Adrenal gland (tissue), 5 donors: ENCODE data around the gene FARS2.

Experiments used
- POLR2A ChIP-seq, 2 donors: fragments of 450-650 bp; IDR thresholded peaks; one replicate each; pipeline ENCODE4 v1.6.1; 2017; ENCODE audit warnings: antibody characterized with exemption in 2 of 2, mild to moderate bottlenecking in 2 of 2, moderate library complexity in 1 of 2
- TF ChIP-seq, protein P1 (sequence below), 6 experiments: fragments of 450-650 bp in 4 of 6; fragments of 200-600 bp in 2 of 6; sonication (generic) in 1 of 6; IDR thresholded peaks; 1 replicate in 5 of 6; 2 replicates in 1 of 6; pipeline versions ENCODE4 v1.5.1 to v1.8.0; 2016 to 2021; ENCODE audit warnings: antibody characterized with exemption in 6 of 6, mild to moderate bottlenecking in 2 of 6, moderate library complexity in 1 of 6
- donor health status: DM: no; HTN: no; CAD: no.

DNA sequence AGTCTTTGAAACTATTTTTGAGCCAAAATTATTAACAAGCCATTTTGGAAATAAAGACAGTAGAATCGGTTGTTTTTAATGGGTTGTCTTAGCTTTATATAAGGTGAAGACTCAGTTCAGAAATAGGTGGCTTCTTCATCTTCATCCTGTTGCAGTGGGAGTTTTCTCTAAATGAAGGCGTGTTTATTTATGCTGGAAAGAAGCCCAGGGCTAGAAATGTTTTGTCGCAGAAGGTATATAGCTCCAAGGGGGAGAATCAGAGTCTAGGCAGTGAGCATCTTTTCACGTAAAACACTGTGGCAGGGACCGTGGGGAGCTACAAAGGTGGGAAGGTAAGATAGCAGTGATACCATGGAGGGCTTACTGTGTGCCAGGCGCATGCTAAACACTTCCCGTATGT lies 34.3 kb downstream of the FARS2 start:
- TF ChIP-seq, protein P1, sequence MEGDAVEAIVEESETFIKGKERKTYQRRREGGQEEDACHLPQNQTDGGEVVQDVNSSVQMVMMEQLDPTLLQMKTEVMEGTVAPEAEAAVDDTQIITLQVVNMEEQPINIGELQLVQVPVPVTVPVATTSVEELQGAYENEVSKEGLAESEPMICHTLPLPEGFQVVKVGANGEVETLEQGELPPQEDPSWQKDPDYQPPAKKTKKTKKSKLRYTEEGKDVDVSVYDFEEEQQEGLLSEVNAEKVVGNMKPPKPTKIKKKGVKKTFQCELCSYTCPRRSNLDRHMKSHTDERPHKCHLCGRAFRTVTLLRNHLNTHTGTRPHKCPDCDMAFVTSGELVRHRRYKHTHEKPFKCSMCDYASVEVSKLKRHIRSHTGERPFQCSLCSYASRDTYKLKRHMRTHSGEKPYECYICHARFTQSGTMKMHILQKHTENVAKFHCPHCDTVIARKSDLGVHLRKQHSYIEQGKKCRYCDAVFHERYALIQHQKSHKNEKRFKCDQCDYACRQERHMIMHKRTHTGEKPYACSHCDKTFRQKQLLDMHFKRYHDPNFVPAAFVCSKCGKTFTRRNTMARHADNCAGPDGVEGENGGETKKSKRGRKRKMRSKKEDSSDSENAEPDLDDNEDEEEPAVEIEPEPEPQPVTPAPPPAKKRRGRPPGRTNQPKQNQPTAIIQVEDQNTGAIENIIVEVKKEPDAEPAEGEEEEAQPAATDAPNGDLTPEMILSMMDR (IDR thresholded peaks at IDR 0.05), result no peak
- no peak for TF ChIP-seq POLR2A (IDR thresholded peaks at IDR 0.05)
